PC-9 (cell line): Measurements from ENCODE around the gene TAOK1. TPM values are rescaled to one million over a fixed set of nuclear protein-coding genes. Genes with fewer than 3 reads are reported as not detected.

Experiments
- BruUV-seq: library from RNA; stranded (reverse); fragments of 400-500 nt; replicated peaks from 2 replicates; lab custom pipeline; 2021; lab: Mats Ljungman, UMichigan
- CTCF ChIA-PET: fragments of 300-600 bp; sonication (Branson Sonifier 250); formaldehyde crosslinking; loops from one replicate; lab custom pipeline; 2022; ENCODE audit warnings: antibody characterized with exemption; lab: Charles Lee
- POLR2A ChIA-PET: fragments of 300-600 bp; sonication (Branson Sonifier 250); formaldehyde crosslinking; loops from one replicate; lab custom pipeline; 2022; ENCODE audit warnings: antibody characterized with exemption; ENCODE audit not compliant: unreplicated experiment; lab: Charles Lee
- DNase-seq, 2 experiments: peaks; one replicate each; pipeline versions ENCODE4 v3.0.0 to v3.0.0-alpha.2; 2015 to 2022; ENCODE audit warnings: mixed read lengths in 1 of 2
- H2AFZ ChIP-seq: fragments of 200-600 bp; sonication (generic); 2 replicates; pipeline ENCODE4 v1.8.1; 2017; ENCODE audit warnings: antibody characterized with exemption
- H3F3A ChIP-seq: fragments of 200-600 bp; sonication (generic); 2 replicates; pipeline ENCODE4 v1.8.1; 2017; ENCODE audit warnings: antibody characterized with exemption, mild to moderate bottlenecking, low read depth; ENCODE audit not compliant: insufficient read depth
- H3K27ac ChIP-seq: fragments of 200-600 bp; sonication (generic); 2 replicates; pipeline ENCODE4 v1.6.1; 2016; ENCODE audit warnings: mixed run types
- H3K27me3 ChIP-seq: fragments of 200-600 bp; sonication (generic); 2 replicates; pipeline ENCODE4 v1.6.1; 2016; ENCODE audit warnings: low read depth, mixed run types; ENCODE audit not compliant: insufficient read depth
- H3K36me3 ChIP-seq: fragments of 200-600 bp; sonication (generic); 2 replicates; pipeline ENCODE4 v1.6.1; 2016; ENCODE audit warnings: low read depth, mixed run types
- H3K4me1 ChIP-seq: fragments of 200-600 bp; sonication (generic); replicated peaks from 2 replicates; pipeline ENCODE4 v1.6.1; 2016; ENCODE audit warnings: mixed run types; ENCODE audit not compliant: insufficient read depth
- H3K4me2 ChIP-seq: fragments of 200-600 bp; sonication (generic); 2 replicates; pipeline ENCODE4 v1.6.1; 2017; ENCODE audit warnings: mixed run types
- H3K4me3 ChIP-seq: fragments of 200-600 bp; sonication (generic); 2 replicates; pipeline ENCODE4 v1.6.1; 2016; ENCODE audit warnings: mixed run types
- H3K79me2 ChIP-seq: fragments of 200-600 bp; sonication (generic); 2 replicates; pipeline ENCODE4 v1.6.1; 2017; ENCODE audit warnings: low read depth, mixed run types
- H3K9me2 ChIP-seq: fragments of 200-600 bp; sonication (generic); 2 replicates; pipeline ENCODE4 v1.8.1; 2017; ENCODE audit warnings: mild to moderate bottlenecking; ENCODE audit not compliant: insufficient read depth
- H3K9me3 ChIP-seq: fragments of 200-600 bp; sonication (generic); 2 replicates; pipeline ENCODE4 v1.8.1; 2016; ENCODE audit warnings: low read depth; ENCODE audit not compliant: insufficient read depth
- H4K20me1 ChIP-seq: fragments of 200-600 bp; sonication (generic); 2 replicates; pipeline ENCODE4 v1.8.1; 2017; ENCODE audit not compliant: insufficient read depth
- EZH2 ChIP-seq: fragments of 200-600 bp; sonication (generic); IDR thresholded peaks from 2 replicates; pipeline ENCODE4 v1.8.0; 2017; ENCODE audit warnings: antibody characterized with exemption, low read depth
- intact Hi-C: fragments of 100-400 bp; cut with micrococcal nuclease; formaldehyde crosslinking; loops from one replicate; pipeline ENCODE4 v1.10.0; 2022; ENCODE audit not compliant: unreplicated experiment
- total RNA-seq: library from RNA; stranded (reverse); gene quantifications from 2 replicates; pipeline ENCODE4 v1.2.3, GENCODE V29; 2021
- TF ChIP-seq, protein P1 (sequence below): fragments of 200-600 bp; sonication (generic); conservative IDR thresholded peaks from 2 replicates; pipeline ENCODE4 v1.6.1; 2017; ENCODE audit warnings: mixed run types, antibody characterized with exemption, mild to moderate bottlenecking, moderate library complexity

TAOK1 gene
- total RNA-seq, 1 experiment from 2014 or later = 51.1 TPM

DNA sequence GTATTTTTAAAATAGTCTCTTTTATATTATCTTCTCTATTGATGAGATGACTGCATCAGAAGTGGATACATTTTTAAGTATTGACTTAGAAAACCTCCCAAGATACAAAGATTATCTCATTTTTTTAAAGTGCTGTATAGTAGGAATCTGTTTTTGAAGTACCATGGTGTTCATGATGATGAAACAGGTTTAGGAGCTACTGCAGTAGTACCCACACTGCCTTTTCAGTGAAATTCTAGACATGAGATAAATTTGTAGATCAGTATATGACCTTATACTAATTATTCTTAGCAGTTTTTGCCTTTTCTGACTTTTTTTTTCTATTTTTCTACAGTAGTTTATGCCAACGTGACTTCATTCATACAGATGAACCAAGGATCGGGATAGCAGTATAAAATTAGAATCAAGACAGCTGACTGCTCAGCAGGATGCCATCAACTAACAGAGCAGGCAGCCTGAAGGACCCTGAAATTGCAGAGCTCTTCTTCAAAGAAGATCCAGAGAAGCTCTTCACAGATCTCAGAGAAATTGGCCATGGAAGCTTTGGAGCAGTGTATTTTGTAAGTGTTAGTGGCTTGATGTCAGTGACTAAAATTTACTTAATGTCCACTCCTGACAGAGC is 61.1 kb downstream of the TAOK1 start:
- Histone ChIP-seq H3K27ac (no peak overlapping the region), H3K36me3 (peaks cover 5% of the 10 kb centered on the region; the same call in 1 of the 2 replicates), H4K20me1 (peaks cover 33% of the 10 kb centered on the region), H3K27me3 (no peaks in the 10 kb centered on the region), H2AFZ (no peak overlapping the region), H3F3A (0 out of 2 replicates have a peak, but pooled peaks cover 9% of the 10 kb centered on the region), H3K4me3 (no peak overlapping the region), H3K4me2 (no peak overlapping the region), H3K4me1 (no peaks in the 10 kb centered on the region), H3K79me2 (peaks cover 56% of the 10 kb centered on the region), H3K9me2 (no peaks in the 10 kb centered on the region), H3K9me3 (no peaks in the 10 kb centered on the region)
- CTCF ChIA-PET = interaction anchor here (0.6 kb wide), 1 partner anchor 69 kb away, joined by 5 read pairs; no protein-coding TSS in a partner anchor
- POLR2A ChIA-PET = no interaction called here
- intact Hi-C loops = no loop called here
- no peak for TF ChIP-seq EZH2
- TF ChIP-seq, protein P1, sequence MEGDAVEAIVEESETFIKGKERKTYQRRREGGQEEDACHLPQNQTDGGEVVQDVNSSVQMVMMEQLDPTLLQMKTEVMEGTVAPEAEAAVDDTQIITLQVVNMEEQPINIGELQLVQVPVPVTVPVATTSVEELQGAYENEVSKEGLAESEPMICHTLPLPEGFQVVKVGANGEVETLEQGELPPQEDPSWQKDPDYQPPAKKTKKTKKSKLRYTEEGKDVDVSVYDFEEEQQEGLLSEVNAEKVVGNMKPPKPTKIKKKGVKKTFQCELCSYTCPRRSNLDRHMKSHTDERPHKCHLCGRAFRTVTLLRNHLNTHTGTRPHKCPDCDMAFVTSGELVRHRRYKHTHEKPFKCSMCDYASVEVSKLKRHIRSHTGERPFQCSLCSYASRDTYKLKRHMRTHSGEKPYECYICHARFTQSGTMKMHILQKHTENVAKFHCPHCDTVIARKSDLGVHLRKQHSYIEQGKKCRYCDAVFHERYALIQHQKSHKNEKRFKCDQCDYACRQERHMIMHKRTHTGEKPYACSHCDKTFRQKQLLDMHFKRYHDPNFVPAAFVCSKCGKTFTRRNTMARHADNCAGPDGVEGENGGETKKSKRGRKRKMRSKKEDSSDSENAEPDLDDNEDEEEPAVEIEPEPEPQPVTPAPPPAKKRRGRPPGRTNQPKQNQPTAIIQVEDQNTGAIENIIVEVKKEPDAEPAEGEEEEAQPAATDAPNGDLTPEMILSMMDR = no peak
- DNase-seq = no peak
- no TSS peak for BruUV-seq

DNA sequence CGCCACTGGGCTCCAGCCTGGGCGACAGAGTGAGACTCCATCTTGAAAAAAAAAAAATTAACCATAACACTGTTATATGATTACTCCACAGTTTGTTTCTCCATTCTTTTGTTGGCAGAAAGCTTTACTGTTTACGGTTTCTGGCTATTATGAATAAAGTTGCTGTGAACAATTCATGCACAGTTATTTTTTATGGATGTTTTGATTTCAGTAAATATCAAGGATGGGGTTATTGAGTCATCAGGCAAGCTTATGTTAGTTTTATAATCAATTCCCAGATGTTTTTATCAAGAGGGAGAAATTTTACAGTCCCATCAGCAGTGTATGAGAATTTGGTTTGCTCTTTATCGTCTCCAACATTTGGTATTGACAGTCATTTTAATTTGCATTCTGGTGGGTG is 67.9 kb downstream of the TAOK1 start:
- no peak overlapping the region for H3K27ac ChIP-seq
- no peaks in the 10 kb centered on the region for H3K36me3 ChIP-seq
- ChIA-PET POLR2A (no interaction called here), CTCF (no interaction called here)
- no peaks in the 10 kb centered on the region for H3K4me1 ChIP-seq
- H3K9me2 ChIP-seq = no peaks in the 10 kb centered on the region
- no peak overlapping the region for H2AFZ ChIP-seq
- H4K20me1 ChIP-seq = peaks cover 29% of the 10 kb centered on the region
- no peaks in the 10 kb centered on the region for H3K27me3 ChIP-seq
- no peaks in the 10 kb centered on the region for H3K9me3 ChIP-seq
- H3K4me2 ChIP-seq = no peak overlapping the region
- BruUV-seq = no TSS peak
- peaks cover 9% of the 10 kb centered on the region; the same call in 1 of the 2 replicates for H3F3A ChIP-seq
- no peak overlapping the region for H3K4me3 ChIP-seq
- peaks cover 40% of the 10 kb centered on the region for H3K79me2 ChIP-seq
- TF ChIP-seq, protein P1 = no peak
- TF ChIP-seq EZH2 = no peak
- no peak for DNase-seq
- intact Hi-C loops = no loop called here

GRCh38 chr17:29461483-29462206 is 71.5 kb downstream of the TAOK1 start:
- H3K4me2 ChIP-seq = no peak overlapping the region
- CTCF ChIA-PET = no interaction called here
- peaks cover 13% of the 10 kb centered on the region for H4K20me1 ChIP-seq
- peaks cover 17% of the 10 kb centered on the region; the same call in 1 of the 2 replicates for H3K79me2 ChIP-seq
- peaks cover 19% of the 10 kb centered on the region; the same call in 1 of the 2 replicates for H3F3A ChIP-seq
- DNase-seq = no peak
- POLR2A ChIA-PET = no interaction called here
- no peak overlapping the region for H3K27ac ChIP-seq
- H3K9me2 ChIP-seq = no peaks in the 10 kb centered on the region
- no peaks in the 10 kb centered on the region for H3K9me3 ChIP-seq
- H3K27me3 ChIP-seq = no peaks in the 10 kb centered on the region
- intact Hi-C loops = no loop called here
- no peaks in the 10 kb centered on the region for H3K4me1 ChIP-seq
- no peak overlapping the region for H3K4me3 ChIP-seq
- H3K36me3 ChIP-seq = no peaks in the 10 kb centered on the region; the same call in 1 of the 2 replicates
- BruUV-seq = no TSS peak
- H2AFZ ChIP-seq = no peak overlapping the region
- TF ChIP-seq, protein P1 = no peak
- no peak for TF ChIP-seq EZH2
